Measurements from ENCODE around the gene UBE2O. TPM values are rescaled to one million over a fixed set of nuclear protein-coding genes. Genes with fewer than 3 reads are reported as not detected.

Gene UBE2O
- polyA plus RNA-seq, 1 of the 3 experiments (the other 2 are of a cell fraction) = 25.4 TPM

GRCh38 chr17:76440751-76441362, 12.1 kb downstream of the UBE2O start:
- H3K9me2 ChIP-seq = no peaks in the 10 kb centered on the region
- TF ChIP-seq SIN3A (IDR thresholded peaks at IDR 0.05; ENCODE audit: borderline replicate concordance, low read depth, low read length) = no peak
- no peak for TF ChIP-seq MEF2A (IDR thresholded peaks at IDR 0.05; ENCODE audit: borderline replicate concordance, low read depth)
- no peak for TF ChIP-seq POLR2AphosphoS5 (IDR thresholded peaks at IDR 0.05; ENCODE audit: low read depth, low read length)
- TF ChIP-seq RCOR1 (IDR thresholded peaks at IDR 0.05; ENCODE audit: low read length) = no peak
- TF ChIP-seq EZH2phosphoT487 (IDR thresholded peaks at IDR 0.05; ENCODE audit: borderline replicate concordance, low read depth) = no peak
- TF ChIP-seq GABPA (IDR thresholded peaks at IDR 0.05; ENCODE audit: low read depth) = no peak
- TF ChIP-seq NRF1 (IDR thresholded peaks at IDR 0.05; ENCODE audit: low read depth, low read length) = no peak
- TF ChIP-seq, protein P1, sequence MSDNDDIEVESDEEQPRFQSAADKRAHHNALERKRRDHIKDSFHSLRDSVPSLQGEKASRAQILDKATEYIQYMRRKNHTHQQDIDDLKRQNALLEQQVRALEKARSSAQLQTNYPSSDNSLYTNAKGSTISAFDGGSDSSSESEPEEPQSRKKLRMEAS (IDR thresholded peaks at IDR 0.05; ENCODE audit: low read depth) = no peak
- TF ChIP-seq, protein P2, sequence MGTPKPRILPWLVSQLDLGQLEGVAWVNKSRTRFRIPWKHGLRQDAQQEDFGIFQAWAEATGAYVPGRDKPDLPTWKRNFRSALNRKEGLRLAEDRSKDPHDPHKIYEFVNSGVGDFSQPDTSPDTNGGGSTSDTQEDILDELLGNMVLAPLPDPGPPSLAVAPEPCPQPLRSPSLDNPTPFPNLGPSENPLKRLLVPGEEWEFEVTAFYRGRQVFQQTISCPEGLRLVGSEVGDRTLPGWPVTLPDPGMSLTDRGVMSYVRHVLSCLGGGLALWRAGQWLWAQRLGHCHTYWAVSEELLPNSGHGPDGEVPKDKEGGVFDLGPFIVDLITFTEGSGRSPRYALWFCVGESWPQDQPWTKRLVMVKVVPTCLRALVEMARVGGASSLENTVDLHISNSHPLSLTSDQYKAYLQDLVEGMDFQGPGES (IDR thresholded peaks at IDR 0.05; ENCODE audit: low read depth, low read length) = no peak
- no peak for TF ChIP-seq FOXJ3 (CRISPR knock-in tag; IDR thresholded peaks at IDR 0.05)
- TF ChIP-seq, protein P3, sequence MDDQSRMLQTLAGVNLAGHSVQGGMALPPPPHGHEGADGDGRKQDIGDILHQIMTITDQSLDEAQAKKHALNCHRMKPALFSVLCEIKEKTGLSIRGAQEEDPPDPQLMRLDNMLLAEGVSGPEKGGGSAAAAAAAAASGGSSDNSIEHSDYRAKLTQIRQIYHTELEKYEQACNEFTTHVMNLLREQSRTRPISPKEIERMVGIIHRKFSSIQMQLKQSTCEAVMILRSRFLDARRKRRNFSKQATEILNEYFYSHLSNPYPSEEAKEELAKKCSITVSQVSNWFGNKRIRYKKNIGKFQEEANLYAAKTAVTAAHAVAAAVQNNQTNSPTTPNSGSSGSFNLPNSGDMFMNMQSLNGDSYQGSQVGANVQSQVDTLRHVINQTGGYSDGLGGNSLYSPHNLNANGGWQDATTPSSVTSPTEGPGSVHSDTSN (IDR thresholded peaks at IDR 0.05) = no peak
- H3K9ac ChIP-seq = no peak overlapping the region
- H3K4me1 ChIP-seq (ENCODE audit: control insufficient read depth in 1 of 2, insufficient read depth in 2 of 2, low read depth in 1 of 2, low read length in 1 of 2) = peaks cover 12 to 19% of the 10 kb centered on the region in 2 experiments; a peak in 3 of 4 replicates
- H2AFZ ChIP-seq (ENCODE audit: low read depth) = no peak overlapping the region
- H3K4me3 ChIP-seq (ENCODE audit: low read depth in 2 of 2, low read length in 1 of 2) = no peak overlapping the region
- WGBS (ENCODE audit: low lambda C conversion rate) = 96% methylated on average over 2 of the region's 2 CpGs
- no peaks in the 10 kb centered on the region for H3K36me3 ChIP-seq (replicated peaks in 1 of 2; ENCODE audit: control insufficient read depth in 1 of 2, insufficient read depth in 2 of 2, low read length in 1 of 2)
- DNase-seq = no peak
- ChIA-PET POLR2A (no interaction called here), CTCF (interaction anchor here (1.1 to 1.6 kb wide), 4 partner anchors 17 to 66 kb away, joined by 3 to 5 read pairs (median 4); no protein-coding TSS in a partner anchor)
- peaks cover 12% of the 10 kb centered on the region for H3F3A ChIP-seq (replicated peaks; ENCODE audit: insufficient read depth)
- H3K4me2 ChIP-seq = no peak overlapping the region
- no peaks in the 10 kb centered on the region for H3K9me3 ChIP-seq
- no peak overlapping the region for H3K27ac ChIP-seq (ENCODE audit: low read depth in 2 of 2, low read length in 1 of 2)
- H4K20me1 ChIP-seq (ENCODE audit: insufficient read depth) = peaks cover 78% of the 10 kb centered on the region
- peaks cover 95% of the 10 kb centered on the region for H3K79me2 ChIP-seq (ENCODE audit: insufficient read depth)
- no peaks in the 10 kb centered on the region for H3K27me3 ChIP-seq (ENCODE audit: insufficient read depth)

DNA sequence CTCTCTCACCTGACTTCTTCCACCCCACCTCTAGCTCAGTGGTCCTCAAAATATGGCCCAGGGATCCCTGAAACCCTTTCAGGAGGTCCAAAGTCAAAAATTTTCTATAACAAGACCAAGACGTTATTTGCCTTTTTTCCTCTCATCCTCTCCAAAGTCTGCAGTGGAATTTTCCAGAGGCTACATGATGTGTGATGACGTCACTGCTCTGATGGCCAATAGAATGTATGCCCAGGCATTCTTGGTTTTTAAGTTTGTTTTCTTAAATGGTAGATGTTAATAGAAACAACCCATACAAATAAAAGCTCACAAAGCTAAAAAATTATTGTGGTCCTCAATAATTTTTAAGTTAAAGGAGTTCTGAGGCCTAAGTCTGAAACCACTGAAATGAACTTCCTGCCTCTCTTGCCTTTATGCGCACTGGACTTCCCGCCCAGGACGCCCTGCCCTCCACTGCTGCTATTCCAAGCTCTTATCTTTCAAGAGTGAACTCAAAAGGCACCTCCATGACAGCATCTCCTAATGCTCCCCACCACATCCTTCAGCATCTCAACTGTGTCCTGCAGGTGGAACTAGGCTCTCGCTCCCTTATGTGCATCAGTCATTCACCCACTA, 13.5 kb downstream of the UBE2O start:
- no peak for TF ChIP-seq JUND (IDR thresholded peaks at IDR 0.05)
- no peak for TF ChIP-seq NRF1 (IDR thresholded peaks at IDR 0.05; ENCODE audit: low read depth, low read length)
- no peak for TF ChIP-seq EP300 (IDR thresholded peaks at IDR 0.05; ENCODE audit: borderline replicate concordance in 1 of 2, low read depth in 1 of 2, low read length in 1 of 2)
- no peak for TF ChIP-seq TEAD4 (IDR thresholded peaks at IDR 0.05; ENCODE audit: borderline replicate concordance, insufficient read depth)
- TF ChIP-seq POLR2AphosphoS5 (IDR thresholded peaks at IDR 0.05; ENCODE audit: low read depth, low read length) = no peak

More for the DNA sequence above, 13.5 kb downstream of the UBE2O start:
- Histone ChIP-seq H3K27me3 (ENCODE audit: insufficient read depth) (no peaks in the 10 kb centered on the region), H3K4me2 (no peak overlapping the region), H3K4me3 (ENCODE audit: low read depth in 2 of 2, low read length in 1 of 2) (no peak overlapping the region), H3K27ac (ENCODE audit: low read depth in 2 of 2, low read length in 1 of 2) (no peak overlapping the region), H3K9me2 (no peaks in the 10 kb centered on the region), H3K9me3 (no peaks in the 10 kb centered on the region), H3F3A (replicated peaks; ENCODE audit: insufficient read depth) (no peaks in the 10 kb centered on the region), H4K20me1 (ENCODE audit: insufficient read depth) (peaks cover 75% of the 10 kb centered on the region), H3K4me1 (ENCODE audit: control insufficient read depth in 1 of 2, insufficient read depth in 2 of 2, low read depth in 1 of 2, low read length in 1 of 2) (peaks cover 0 to 11% of the 10 kb centered on the region in 2 experiments; a peak in 2 of 4 replicates), H3K79me2 (ENCODE audit: insufficient read depth) (peaks cover 94% of the 10 kb centered on the region), H2AFZ (ENCODE audit: low read depth) (no peak overlapping the region), H3K9ac (no peak overlapping the region), H3K36me3 (replicated peaks in 1 of 2; ENCODE audit: control insufficient read depth in 1 of 2, insufficient read depth in 2 of 2, low read length in 1 of 2) (no peaks in the 10 kb centered on the region)
- WGBS (ENCODE audit: low lambda C conversion rate) = 92% methylated on average over 6 of the region's 6 CpGs
- ChIA-PET CTCF (interaction anchor here (0.8 to 5.7 kb wide), 10 partner anchors 14 to 85 kb away, joined by 3 to 40 read pairs (median 5); partner anchors contain the start of genes PRPSAP1 and UBE2O), POLR2A (interaction anchor here (1.5 kb wide), 1 partner anchor 13 kb away, joined by 3 read pairs; no protein-coding TSS in a partner anchor)
- no peak for DNase-seq

Measured in SK-N-SH (cell line).